Thyroid gland (tissue), 4 donors: Measurements from ENCODE around the gene STRIP1. TPM values are rescaled to one million over a fixed set of nuclear protein-coding genes. Genes with fewer than 3 reads are reported as not detected.

Experiments
- DNase-seq, 2 donors: peaks; one replicate each; pipeline ENCODE4 v3.0.0-alpha.2; 2019
- H3K27ac ChIP-seq, 3 donors: fragments of 200-600 bp; sonication (generic); 1 replicate in 2 of 3; 2 replicates in 1 of 3; pipeline ENCODE4 v1.5.1; 2016 to 2019; ENCODE audit warnings: mild to moderate bottlenecking in 1 of 3, moderate library complexity in 1 of 3
- H3K27me3 ChIP-seq: fragments of 200-600 bp; sonication (generic); one replicate; pipeline ENCODE4 v1.5.1; 2019
- H3K36me3 ChIP-seq, 2 donors: fragments of 200-600 bp; sonication (generic); one replicate each; pipeline ENCODE4 v1.5.1; 2016 to 2019
- H3K4me1 ChIP-seq, 2 donors: fragments of 200-600 bp; sonication (generic); one replicate each; pipeline ENCODE4 v1.5.1; 2017 to 2019
- H3K4me3 ChIP-seq, 3 donors: fragments of 200-600 bp; sonication (generic); replicated peaks in 1 of 3; 1 replicate in 2 of 3; 2 replicates in 1 of 3; pipeline ENCODE4 v1.5.1; 2016; ENCODE audit warnings: mild to moderate bottlenecking in 1 of 3
- H3K9me3 ChIP-seq: fragments of 200-600 bp; sonication (generic); one replicate; pipeline ENCODE4 v1.5.1; 2017
- CTCF ChIP-seq, 6 experiments: fragments of 200-600 bp in 3 of 6; fragments of 450-650 bp in 3 of 6; sonication (generic) in 3 of 6; IDR thresholded peaks; one replicate each; pipeline ENCODE4 v1.5.1; 2016 to 2019; ENCODE audit warnings: antibody characterized with exemption in 6 of 6, mild to moderate bottlenecking in 2 of 6, inconsistent platforms in 1 of 6, moderate library complexity in 1 of 6
- POLR2A ChIP-seq, 2 donors: fragments of 450-650 bp; IDR thresholded peaks; one replicate each; pipeline ENCODE4 v1.6.1; 2017; ENCODE audit warnings: antibody characterized with exemption in 2 of 2, mild to moderate bottlenecking in 2 of 2, moderate library complexity in 1 of 2
- WGBS, 2 donors: methylation state at CpG; one replicate each; pipeline ENCODE4 v1.1.5; 2017; 5-methylcytosine and 5-hydroxymethylcytosine counted together
- intact Hi-C: fragments of 100-400 bp; cut with DNase I; formaldehyde crosslinking; loops from one replicate; pipeline ENCODE4 v1.15.1; 2023
- total RNA-seq, 4 donors: library from RNA; depleted of rRNA; stranded (reverse); fragments of >200 nt; gene quantifications; one replicate each; pipeline ENCODE4 v1.2.3, GENCODE V29; 2016

STRIP1 gene
- total RNA-seq, 4 donors from 2014 or later, result 36.2 to 63.4 (median 45.2) TPM

DNA sequence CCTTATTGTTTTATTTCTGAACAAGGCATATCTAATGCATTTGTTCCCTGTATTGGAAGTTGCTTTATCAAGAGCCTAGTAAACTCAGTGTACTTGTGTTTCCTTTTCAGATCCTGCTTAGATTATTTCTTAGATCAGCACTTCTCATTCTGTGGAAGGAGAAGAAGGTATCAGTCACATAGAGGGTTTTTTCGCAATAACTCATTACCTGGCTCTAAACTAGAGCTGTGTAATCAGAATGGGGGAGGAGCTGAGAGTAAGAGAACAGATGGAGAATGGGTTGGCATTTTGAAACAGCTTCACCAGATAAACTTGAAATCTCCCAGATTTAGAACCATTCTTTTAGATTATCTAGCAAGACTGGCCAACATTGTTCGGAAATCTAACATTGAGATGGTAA is 38.9 kb upstream of the STRIP1 start:
- TF ChIP-seq CTCF (IDR thresholded peaks at IDR 0.05), result no peak
- no peak for TF ChIP-seq POLR2A (IDR thresholded peaks at IDR 0.05)
- Histone ChIP-seq H3K27ac (no peak overlapping the region), H3K4me3 (no peak overlapping the region), H3K27me3 (no peaks in the 10 kb centered on the region), H3K4me1 (peaks cover 40 to 57% of the 10 kb centered on the region in 2 donors), H3K36me3 (no peaks in the 10 kb centered on the region), H3K9me3 (no peaks in the 10 kb centered on the region)
- DNase-seq, result no peak
- intact Hi-C loops, result no loop called here
- WGBS, 2 donors, result 94 to 95% methylated on average over 2 of the region's 2 CpGs

GRCh38 chr1:109996476-109996875 is 37.9 kb upstream of the STRIP1 start:
- no peaks in the 10 kb centered on the region for H3K27me3 ChIP-seq
- H3K9me3 ChIP-seq, result no peaks in the 10 kb centered on the region
- no peak overlapping the region for H3K27ac ChIP-seq
- peaks cover 40 to 57% of the 10 kb centered on the region in 2 donors for H3K4me1 ChIP-seq
- no peaks in the 10 kb centered on the region for H3K36me3 ChIP-seq
- H3K4me3 ChIP-seq, result no peak overlapping the region
- intact Hi-C loops, result no loop called here
- no peak for TF ChIP-seq POLR2A (IDR thresholded peaks at IDR 0.05)
- no peak for TF ChIP-seq CTCF (IDR thresholded peaks at IDR 0.05)
- DNase-seq, result no peak
- 90 to 94% methylated on average over 5 of the region's 5 CpGs for WGBS, 2 donors

- WGBS, 2 donors, result 82 to 84% methylated on average over 7 of the region's 7 CpGs
- no peaks in the 10 kb centered on the region for H3K36me3 ChIP-seq
Measured at GRCh38 chr1:109997204-109997866, 37.1 kb upstream of the STRIP1 start.

GRCh38 chr1:109997867-109998229 is 36.6 kb upstream of the STRIP1 start:
- TF ChIP-seq POLR2A (IDR thresholded peaks at IDR 0.05), result no peak
- no peak for TF ChIP-seq CTCF (IDR thresholded peaks at IDR 0.05)
- no peak for DNase-seq
- H3K27ac ChIP-seq, result no peak overlapping the region
- no peaks in the 10 kb centered on the region for H3K9me3 ChIP-seq
- H3K36me3 ChIP-seq, result no peaks in the 10 kb centered on the region
- peaks cover 41 to 63% of the 10 kb centered on the region in 2 donors for H3K4me1 ChIP-seq
- intact Hi-C loops, result no loop called here
- H3K4me3 ChIP-seq, result no peak overlapping the region
- no peaks in the 10 kb centered on the region for H3K27me3 ChIP-seq

More at GRCh38 chr1:109997204-109997866, 37.1 kb upstream of the STRIP1 start:
- Histone ChIP-seq H3K9me3 (no peaks in the 10 kb centered on the region), H3K4me1 (peaks cover 40 to 58% of the 10 kb centered on the region in 2 donors), H3K4me3 (no peak overlapping the region), H3K27ac (no peak overlapping the region), H3K27me3 (no peaks in the 10 kb centered on the region)
- no peak for TF ChIP-seq CTCF (IDR thresholded peaks at IDR 0.05)
- no peak for TF ChIP-seq POLR2A (IDR thresholded peaks at IDR 0.05)
- no peak for DNase-seq
- intact Hi-C loops, result no loop called here

DNA sequence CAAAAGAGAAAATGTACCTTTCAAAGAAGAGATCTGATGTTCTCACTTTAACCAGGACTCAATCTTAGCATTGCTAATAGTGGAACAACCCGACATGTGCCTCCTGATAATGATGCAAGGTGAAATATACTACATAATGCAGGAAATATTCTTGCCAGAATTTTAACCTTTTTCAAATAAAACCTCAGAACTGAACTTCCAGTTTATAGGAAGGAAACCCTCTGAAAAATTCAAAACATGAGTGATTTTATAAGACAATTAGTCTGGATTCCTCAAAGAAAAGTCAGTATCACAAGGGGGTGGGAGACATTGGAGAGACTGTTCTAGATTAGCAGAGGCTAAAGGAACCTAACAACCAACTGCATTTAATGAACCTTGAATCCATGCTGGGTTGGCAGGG is 31.7 kb upstream of the STRIP1 start:
- no peaks in the 10 kb centered on the region for H3K27me3 ChIP-seq
- intact Hi-C loops, result no loop called here
- H3K27ac ChIP-seq, result peak overlapping the region in 2 of 3 donors; percentile 69 to 84
- no peak for TF ChIP-seq CTCF (IDR thresholded peaks at IDR 0.05)
- no peak for TF ChIP-seq POLR2A (IDR thresholded peaks at IDR 0.05)
- H3K4me3 ChIP-seq, result no peak overlapping the region
- no peaks in the 10 kb centered on the region for H3K36me3 ChIP-seq
- peaks cover 49 to 65% of the 10 kb centered on the region in 2 donors for H3K4me1 ChIP-seq
- WGBS, 2 donors, result 100% methylated on average over 1 of the region's 1 CpG
- no peak for DNase-seq
- H3K9me3 ChIP-seq, result no peaks in the 10 kb centered on the region
